ENCODE data around the gene DHCR7.

The DHCR7 gene

GRCh38 chr11:71453918-71454304 lies 5.7 kb upstream of the DHCR7 start:
- H3K36me3 ChIP-seq (ENCODE audit: control insufficient read depth, insufficient read depth, low read length): peaks cover 39% of the 10 kb centered on the region
- no peak overlapping the region for H3K27ac ChIP-seq (ENCODE audit: low read depth, low read length)
- H3K9me3 ChIP-seq (ENCODE audit: control insufficient read depth, insufficient read depth, low read depth, low read length): no peaks in the 10 kb centered on the region
- no peaks in the 10 kb centered on the region for H3K27me3 ChIP-seq (ENCODE audit: control insufficient read depth, insufficient read depth, low read length)
- peaks cover 20% of the 10 kb centered on the region for H3K4me1 ChIP-seq (ENCODE audit: control insufficient read depth, insufficient read depth, low read length)
- peak overlapping the region; percentile 99 for H3K4me3 ChIP-seq (ENCODE audit: low read depth, low read length)
- H3K9ac ChIP-seq (ENCODE audit: low read length): peak overlapping the region; percentile 83

GRCh38 chr11:71453037-71453917 lies 5.1 kb upstream of the DHCR7 start, which contains the start of gene NADSYN1:
Gene NADSYN1 (plus strand): TSS chr11:71453203. CDS start chr11:71453297, 94 bp downstream.
- H3K27ac ChIP-seq (ENCODE audit: low read depth, low read length): 0 out of 2 replicates have a peak within 1 kb of the TSS, but pooled peaks have one; percentile 69
- no peaks in the 10 kb centered on the region for H3K27me3 ChIP-seq (ENCODE audit: control insufficient read depth, insufficient read depth, low read length)
- peaks cover 20% of the 10 kb centered on the region for H3K4me1 ChIP-seq (ENCODE audit: control insufficient read depth, insufficient read depth, low read length)
- no peaks in the 10 kb centered on the region for H3K9me3 ChIP-seq (ENCODE audit: control insufficient read depth, insufficient read depth, low read depth, low read length)
- H3K4me3 ChIP-seq (ENCODE audit: low read depth, low read length): peak within 1 kb of the TSS; percentile 99
- H3K36me3 ChIP-seq (ENCODE audit: control insufficient read depth, insufficient read depth, low read length): peaks cover 33% of the 10 kb centered on the region
- H3K9ac ChIP-seq (ENCODE audit: low read length): peak within 1 kb of the TSS; percentile 83

GRCh38 chr11:71452199-71453036 lies 4.2 kb upstream of the DHCR7 start:
- Histone ChIP-seq H3K4me3 (ENCODE audit: low read depth, low read length) (peak overlapping the region; percentile 99), H3K9me3 (ENCODE audit: control insufficient read depth, insufficient read depth, low read depth, low read length) (no peaks in the 10 kb centered on the region), H3K4me1 (ENCODE audit: control insufficient read depth, insufficient read depth, low read length) (peaks cover 22% of the 10 kb centered on the region), H3K27ac (ENCODE audit: low read depth, low read length) (no peak overlapping the region), H3K27me3 (ENCODE audit: control insufficient read depth, insufficient read depth, low read length) (no peaks in the 10 kb centered on the region), H3K9ac (ENCODE audit: low read length) (peak overlapping the region; percentile 59), H3K36me3 (ENCODE audit: control insufficient read depth, insufficient read depth, low read length) (peaks cover 26% of the 10 kb centered on the region)

- no peak overlapping the region for H3K27ac ChIP-seq (ENCODE audit: low read depth, low read length)
These were observed 3.5 kb upstream of the DHCR7 start for GRCh38 chr11:71451596-71452198.

GRCh38 chr11:71450939-71451338 lies 2.7 kb upstream of the DHCR7 start:
- Histone ChIP-seq H3K27me3 (ENCODE audit: control insufficient read depth, insufficient read depth, low read length) (no peaks in the 10 kb centered on the region), H3K27ac (ENCODE audit: low read depth, low read length) (no peak overlapping the region), H3K9me3 (ENCODE audit: control insufficient read depth, insufficient read depth, low read depth, low read length) (peaks cover 3% of the 10 kb centered on the region; the same call in 1 of the 2 replicates), H3K4me1 (ENCODE audit: control insufficient read depth, insufficient read depth, low read length) (peaks cover 31% of the 10 kb centered on the region), H3K9ac (ENCODE audit: low read length) (no peak overlapping the region), H3K36me3 (ENCODE audit: control insufficient read depth, insufficient read depth, low read length) (peaks cover 27% of the 10 kb centered on the region), H3K4me3 (ENCODE audit: low read depth, low read length) (no peak overlapping the region)

More at GRCh38 chr11:71451596-71452198, 3.5 kb upstream of the DHCR7 start:
- Histone ChIP-seq H3K9ac (ENCODE audit: low read length) (no peak overlapping the region), H3K4me1 (ENCODE audit: control insufficient read depth, insufficient read depth, low read length) (peaks cover 29% of the 10 kb centered on the region), H3K27me3 (ENCODE audit: control insufficient read depth, insufficient read depth, low read length) (no peaks in the 10 kb centered on the region), H3K9me3 (ENCODE audit: control insufficient read depth, insufficient read depth, low read depth, low read length) (no peaks in the 10 kb centered on the region), H3K4me3 (ENCODE audit: low read depth, low read length) (peak overlapping the region; percentile 99), H3K36me3 (ENCODE audit: control insufficient read depth, insufficient read depth, low read length) (peaks cover 26% of the 10 kb centered on the region)

GRCh38 chr11:71450507-71450906 lies 2.3 kb upstream of the DHCR7 start:
- H3K9me3 ChIP-seq (ENCODE audit: control insufficient read depth, insufficient read depth, low read depth, low read length): peaks cover 5% of the 10 kb centered on the region; the same call in 1 of the 2 replicates
- H3K27ac ChIP-seq (ENCODE audit: low read depth, low read length): no peak overlapping the region
- no peaks in the 10 kb centered on the region for H3K27me3 ChIP-seq (ENCODE audit: control insufficient read depth, insufficient read depth, low read length)
- H3K36me3 ChIP-seq (ENCODE audit: control insufficient read depth, insufficient read depth, low read length): peaks cover 27% of the 10 kb centered on the region
- peaks cover 31% of the 10 kb centered on the region for H3K4me1 ChIP-seq (ENCODE audit: control insufficient read depth, insufficient read depth, low read length)
- no peak overlapping the region for H3K4me3 ChIP-seq (ENCODE audit: low read depth, low read length)
- H3K9ac ChIP-seq (ENCODE audit: low read length): no peak overlapping the region

- Histone ChIP-seq H3K36me3 (ENCODE audit: control insufficient read depth, insufficient read depth, low read length) (peaks cover 30% of the 10 kb centered on the region), H3K4me1 (ENCODE audit: control insufficient read depth, insufficient read depth, low read length) (peaks cover 31% of the 10 kb centered on the region), H3K9me3 (ENCODE audit: control insufficient read depth, insufficient read depth, low read depth, low read length) (peaks cover 5% of the 10 kb centered on the region; the same call in 1 of the 2 replicates), H3K9ac (ENCODE audit: low read length) (peak overlapping the region; percentile 42), H3K4me3 (ENCODE audit: low read depth, low read length) (peak overlapping the region; percentile 88), H3K27ac (ENCODE audit: low read depth, low read length) (no peak overlapping the region), H3K27me3 (ENCODE audit: control insufficient read depth, insufficient read depth, low read length) (no peaks in the 10 kb centered on the region)
These were observed 1.4 kb upstream of the DHCR7 start for GRCh38 chr11:71449596-71449995.

GRCh38 chr11:71447791-71448256 lies 369 bp downstream of the DHCR7 start:
- H3K27ac ChIP-seq (ENCODE audit: low read depth, low read length): peak overlapping the region; percentile 48; the same call in 1 of the 2 replicates
- H3K9ac ChIP-seq (ENCODE audit: low read length): peak overlapping the region; percentile 76
- H3K36me3 ChIP-seq (ENCODE audit: control insufficient read depth, insufficient read depth, low read length): peaks cover 48% of the 10 kb centered on the region

GRCh38 chr11:71446942-71447688 lies 1.1 kb downstream of the DHCR7 start:
- Histone ChIP-seq H3K27ac (ENCODE audit: low read depth, low read length) (peak overlapping the region; percentile 48; the same call in 1 of the 2 replicates), H3K4me1 (ENCODE audit: control insufficient read depth, insufficient read depth, low read length) (peaks cover 23% of the 10 kb centered on the region), H3K9ac (ENCODE audit: low read length) (peak overlapping the region; percentile 76)

More at GRCh38 chr11:71447791-71448256, 369 bp downstream of the DHCR7 start:
- H3K27me3 ChIP-seq (ENCODE audit: control insufficient read depth, insufficient read depth, low read length): no peaks in the 10 kb centered on the region
- H3K4me3 ChIP-seq (ENCODE audit: low read depth, low read length): peak overlapping the region; percentile 88
- H3K4me1 ChIP-seq (ENCODE audit: control insufficient read depth, insufficient read depth, low read length): peaks cover 26% of the 10 kb centered on the region
- peaks cover 5% of the 10 kb centered on the region; the same call in 1 of the 2 replicates for H3K9me3 ChIP-seq (ENCODE audit: control insufficient read depth, insufficient read depth, low read depth, low read length)

GRCh38 chr11:71446150-71446549 lies 2.0 kb downstream of the DHCR7 start:
- peaks cover 5% of the 10 kb centered on the region; the same call in 1 of the 2 replicates for H3K9me3 ChIP-seq (ENCODE audit: control insufficient read depth, insufficient read depth, low read depth, low read length)
- H3K27me3 ChIP-seq (ENCODE audit: control insufficient read depth, insufficient read depth, low read length): no peaks in the 10 kb centered on the region
- H3K9ac ChIP-seq (ENCODE audit: low read length): no peak overlapping the region
- peaks cover 15% of the 10 kb centered on the region; the same call in 1 of the 2 replicates for H3K4me1 ChIP-seq (ENCODE audit: control insufficient read depth, insufficient read depth, low read length)
- no peak overlapping the region for H3K27ac ChIP-seq (ENCODE audit: low read depth, low read length)
- H3K4me3 ChIP-seq (ENCODE audit: low read depth, low read length): peak overlapping the region; percentile 88; the same call in 1 of the 2 replicates
- peaks cover 63% of the 10 kb centered on the region for H3K36me3 ChIP-seq (ENCODE audit: control insufficient read depth, insufficient read depth, low read length)

More at GRCh38 chr11:71446942-71447688, 1.1 kb downstream of the DHCR7 start:
- Histone ChIP-seq H3K9me3 (ENCODE audit: control insufficient read depth, insufficient read depth, low read depth, low read length) (peaks cover 5% of the 10 kb centered on the region; the same call in 1 of the 2 replicates), H3K27me3 (ENCODE audit: control insufficient read depth, insufficient read depth, low read length) (no peaks in the 10 kb centered on the region), H3K36me3 (ENCODE audit: control insufficient read depth, insufficient read depth, low read length) (peaks cover 53% of the 10 kb centered on the region), H3K4me3 (ENCODE audit: low read depth, low read length) (peak overlapping the region; percentile 88)

Measured in HUES6 (cell line).